Large intestine (tissue), 3 donors: ENCODE results near the gene DHRSX. TPM values are rescaled to one million over a fixed set of nuclear protein-coding genes. Genes with fewer than 3 reads are reported as not detected.
A peak's percentile ranks its signal among the peaks of the same experiment; 100 is the strongest.
"Not testable (repeated sequence)": the region's sequence is repeated elsewhere in the genome, so short reads cannot be mapped to it uniquely, and the experiment has no call there.

Source experiments
- DNase-seq, 2 donors: peaks; one replicate each; pipeline versions ENCODE4 v3.0.0 to v3.0.0-alpha.2; 2013
- H3K27ac ChIP-seq: one replicate; pipeline ENCODE4 v1.5.1; 2013; ENCODE audit warnings: low read length
- H3K27me3 ChIP-seq: 2 replicates; pipeline ENCODE4 v1.6.1; 2013; ENCODE audit warnings: low read length; ENCODE audit not compliant: control insufficient read depth, insufficient read depth
- H3K36me3 ChIP-seq: 2 replicates; pipeline ENCODE4 v1.6.1; 2013; ENCODE audit warnings: low read length; ENCODE audit not compliant: control insufficient read depth, insufficient read depth
- H3K4me1 ChIP-seq: one replicate; pipeline ENCODE4 v1.6.1; 2013; ENCODE audit warnings: low read length; ENCODE audit not compliant: control insufficient read depth, insufficient read depth
- H3K4me3 ChIP-seq: one replicate; pipeline ENCODE4 v1.5.1; 2013; ENCODE audit warnings: low read length
- H3K9me3 ChIP-seq: one replicate; pipeline ENCODE4 v1.6.1; 2013; ENCODE audit warnings: mild to moderate bottlenecking, low read depth, low read length, moderate library complexity; ENCODE audit not compliant: control insufficient read depth
- WGBS: methylation state at CpG from one replicate; pipeline ENCODE4 v1.1.5; 2013; ENCODE audit warnings: low lambda C conversion rate; ENCODE audit not compliant: insufficient coverage; 5-methylcytosine and 5-hydroxymethylcytosine counted together
- polyA plus RNA-seq: library from polyadenylated mRNA; unstranded; fragments of 120-200 nt; gene quantifications from one replicate; pipeline ENCODE4 v1.2.1, GENCODE V29; 2013

The DHRSX gene
- polyA plus RNA-seq, 1 donor = 17.9 TPM

DNA sequence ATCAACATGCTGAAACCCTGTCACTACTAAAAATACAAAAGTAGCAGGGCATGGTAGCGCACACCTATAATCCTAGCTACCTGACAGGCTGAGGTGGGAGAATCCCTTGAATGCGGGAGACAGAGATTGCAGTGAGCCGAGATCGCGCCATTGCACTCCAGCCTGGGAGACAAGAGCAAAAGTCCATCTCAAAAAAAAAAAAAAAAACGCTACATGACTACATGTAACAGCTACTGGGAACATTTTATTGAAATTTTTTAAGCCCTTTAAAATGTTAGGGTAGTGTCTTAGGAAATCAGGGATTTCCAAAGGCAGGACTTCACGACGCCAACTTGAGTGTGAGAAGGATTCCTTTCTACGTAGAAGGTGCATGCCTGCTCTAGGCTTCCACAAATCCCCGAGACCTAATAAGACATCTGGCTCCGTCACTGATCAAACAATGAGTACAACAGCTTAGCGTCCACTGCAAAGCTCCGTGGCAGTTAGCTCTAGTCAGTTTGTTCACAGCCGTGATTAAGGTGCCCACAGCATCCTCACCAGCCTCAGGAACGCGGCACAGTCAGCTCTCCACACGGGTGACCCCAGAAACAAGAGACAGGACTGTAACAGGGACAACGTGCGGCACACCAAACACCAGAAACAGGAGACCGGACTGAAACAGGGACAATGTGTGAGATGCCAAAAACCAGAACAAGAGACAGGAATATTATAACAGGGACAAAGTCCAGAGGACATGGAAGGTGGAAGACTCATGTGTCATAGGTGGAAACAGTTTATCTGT is 33.7 kb downstream of the DHRSX start:
- Histone ChIP-seq H3K9me3 (no peaks in the 10 kb centered on the region), H3K36me3 (no peaks in the 10 kb centered on the region), H3K4me3 (no peak overlapping the region), H3K27me3 (no peaks in the 10 kb centered on the region), H3K4me1 (no peaks in the 10 kb centered on the region), H3K27ac (peak overlapping the region; percentile 69)
- WGBS = 20% methylated on average over 1 of the region's 20 CpGs
- DNase-seq = peak in 1 of 2 donors; percentile 76

DNA sequence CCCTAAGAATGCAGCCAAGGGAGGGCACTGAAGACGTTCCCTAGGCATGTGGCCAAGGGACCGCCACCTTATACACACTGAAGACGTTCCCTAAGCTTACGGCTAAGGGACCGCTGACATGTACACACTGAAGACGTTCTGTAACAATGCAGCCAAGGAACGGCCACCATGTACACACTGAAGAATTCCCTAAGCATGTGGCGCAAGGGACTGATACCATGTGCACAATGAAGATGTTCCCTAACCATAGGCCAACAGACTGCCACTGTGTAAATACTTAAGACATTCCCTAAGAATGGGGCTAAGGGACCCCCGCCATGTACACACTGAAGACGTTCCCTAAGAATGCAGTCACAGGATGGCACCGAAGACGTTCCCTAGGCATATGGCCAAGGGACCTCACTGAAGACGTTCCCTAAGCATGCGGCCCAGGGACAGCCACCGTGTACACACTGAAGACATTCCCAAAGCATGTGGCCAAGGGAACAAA is 36.1 kb downstream of the DHRSX start:
- DNase-seq = peak in 1 of 2 donors; percentile 25
- Histone ChIP-seq H3K27me3 (no peaks in the 10 kb centered on the region), H3K27ac (no peak overlapping the region), H3K9me3 (no peaks in the 10 kb centered on the region), H3K4me3 (no peak overlapping the region), H3K36me3 (no peaks in the 10 kb centered on the region), H3K4me1 (no peaks in the 10 kb centered on the region)
- WGBS = no CpG with 5 or more reads among the region's 15 CpGs

DNA sequence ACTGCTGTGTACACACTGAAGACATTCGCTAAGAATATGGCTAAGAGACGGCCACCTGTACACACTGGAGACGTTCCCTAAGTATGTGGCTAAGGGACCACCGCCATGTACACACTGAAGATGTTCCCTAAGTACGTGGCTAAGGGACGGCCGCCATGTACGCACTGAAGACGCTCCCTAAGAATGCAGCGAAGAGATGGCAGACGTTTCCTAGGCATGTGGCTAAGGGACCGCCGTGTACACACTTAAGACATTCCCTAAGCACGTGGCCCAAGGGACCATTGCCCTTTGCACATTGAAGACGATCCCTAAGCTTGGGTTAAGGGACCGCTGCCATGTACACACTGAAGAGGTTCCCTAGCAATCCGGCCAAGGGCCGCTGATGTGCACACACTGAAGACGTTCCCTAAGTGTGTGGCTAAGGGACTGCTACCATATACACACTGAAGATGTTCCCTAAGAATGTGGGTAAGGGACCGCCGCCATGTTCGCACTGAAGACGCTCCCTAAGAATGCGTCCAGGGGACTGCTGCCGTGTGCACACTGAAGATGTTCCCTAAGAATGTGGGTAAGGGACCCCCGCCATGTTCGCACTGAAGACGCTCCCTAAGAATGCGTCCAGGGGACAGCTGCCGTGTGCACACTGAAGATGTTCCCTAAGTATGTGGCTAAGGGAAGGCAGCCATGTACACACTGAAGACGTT is 36.7 kb downstream of the DHRSX start:
- no peaks in the 10 kb centered on the region for H3K4me1 ChIP-seq
- DNase-seq = peak in 1 of 2 donors; percentile 32
- 75% methylated on average over 4 of the region's 31 CpGs for WGBS
- H3K9me3 ChIP-seq = no peaks in the 10 kb centered on the region
- H3K4me3 ChIP-seq = no peak overlapping the region
- no peak overlapping the region for H3K27ac ChIP-seq
- H3K27me3 ChIP-seq = no peaks in the 10 kb centered on the region
- no peaks in the 10 kb centered on the region for H3K36me3 ChIP-seq

DNA sequence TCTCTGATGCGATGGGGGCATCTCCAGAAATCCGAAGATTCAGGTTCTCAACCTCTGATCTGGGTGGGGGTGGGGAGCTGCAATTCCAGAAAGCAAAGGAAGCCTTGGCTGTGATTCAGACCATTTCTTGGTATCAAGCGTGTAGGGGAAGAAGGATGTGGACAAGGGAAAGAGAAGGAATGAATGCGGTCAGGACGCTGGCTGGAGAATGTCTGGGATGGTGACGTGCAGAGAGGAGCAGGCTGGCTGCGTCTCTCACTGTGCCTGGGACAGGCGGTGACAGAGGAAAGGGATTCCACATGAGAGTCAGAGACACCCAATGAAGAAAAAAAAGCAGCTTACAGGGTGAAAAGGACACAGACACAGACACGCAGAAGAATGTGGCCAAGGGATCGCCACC is 37.3 kb downstream of the DHRSX start:
- not testable (repeated sequence) for H3K27ac ChIP-seq, H3K9me3 ChIP-seq, H3K4me1 ChIP-seq, DNase-seq, H3K27me3 ChIP-seq, H3K4me3 ChIP-seq, H3K36me3 ChIP-seq
- 84% methylated on average over 7 of the region's 10 CpGs for WGBS

- H3K4me1 ChIP-seq = no peaks in the 10 kb centered on the region
- no peak for DNase-seq
- H3K36me3 ChIP-seq = no peaks in the 10 kb centered on the region
- H3K27ac ChIP-seq = no peak overlapping the region
- H3K27me3 ChIP-seq = no peaks in the 10 kb centered on the region
- H3K9me3 ChIP-seq = no peaks in the 10 kb centered on the region
- H3K4me3 ChIP-seq = no peak overlapping the region
- no CpG with 5 or more reads among the region's 3 CpGs for WGBS
Observed at GRCh38 chrX:2462780-2463179, 38.0 kb downstream of the DHRSX start.

DNA sequence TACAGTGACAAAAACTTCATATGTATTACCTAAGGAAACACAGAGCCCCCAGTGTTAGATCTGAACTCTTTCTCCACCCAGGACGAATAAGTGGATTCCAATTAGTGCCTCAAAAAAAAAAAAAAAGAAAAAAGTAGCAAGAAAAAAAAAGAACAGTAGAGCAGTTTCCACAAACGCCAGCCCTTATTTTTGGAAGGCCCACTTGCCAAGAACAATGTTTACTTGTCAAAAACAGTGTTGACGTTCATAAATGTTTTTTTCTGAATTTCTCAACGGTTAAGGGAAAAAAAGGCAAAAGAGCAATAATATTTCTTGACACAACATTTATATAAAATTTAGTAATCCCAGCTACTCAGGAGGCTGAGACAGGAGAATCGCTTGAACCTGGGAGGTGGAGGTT is 38.7 kb downstream of the DHRSX start:
- H3K27ac ChIP-seq = no peak overlapping the region
- DNase-seq = no peak

DNA sequence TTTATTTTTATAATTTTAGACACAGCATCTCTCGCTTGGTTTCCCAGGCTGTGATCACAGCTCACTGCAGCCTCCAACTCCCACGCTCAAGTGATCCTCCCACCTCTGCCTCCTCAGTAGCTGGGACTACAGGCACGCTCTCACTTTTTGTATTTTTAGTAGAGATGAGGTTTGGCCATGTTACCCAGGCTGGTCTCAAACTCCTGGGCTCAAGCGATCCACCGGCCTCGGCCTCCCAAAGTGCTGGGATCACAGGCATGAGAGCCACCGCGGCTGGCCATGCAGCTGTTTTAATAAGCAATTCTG is 39.1 kb downstream of the DHRSX start:
- H3K4me1 ChIP-seq = no peaks in the 10 kb centered on the region
- no CpG with 5 or more reads among the region's 8 CpGs for WGBS
- no peak overlapping the region for H3K27ac ChIP-seq
- no peaks in the 10 kb centered on the region for H3K36me3 ChIP-seq
- no peak for DNase-seq
- H3K9me3 ChIP-seq = no peaks in the 10 kb centered on the region
- no peaks in the 10 kb centered on the region for H3K27me3 ChIP-seq
- H3K4me3 ChIP-seq = no peak overlapping the region

More for the DNA sequence above, 38.7 kb downstream of the DHRSX start:
- Histone ChIP-seq H3K27me3 (no peaks in the 10 kb centered on the region), H3K4me3 (no peak overlapping the region), H3K36me3 (no peaks in the 10 kb centered on the region), H3K4me1 (no peaks in the 10 kb centered on the region), H3K9me3 (no peaks in the 10 kb centered on the region)
- 94% methylated on average over 3 of the region's 5 CpGs for WGBS

DNA sequence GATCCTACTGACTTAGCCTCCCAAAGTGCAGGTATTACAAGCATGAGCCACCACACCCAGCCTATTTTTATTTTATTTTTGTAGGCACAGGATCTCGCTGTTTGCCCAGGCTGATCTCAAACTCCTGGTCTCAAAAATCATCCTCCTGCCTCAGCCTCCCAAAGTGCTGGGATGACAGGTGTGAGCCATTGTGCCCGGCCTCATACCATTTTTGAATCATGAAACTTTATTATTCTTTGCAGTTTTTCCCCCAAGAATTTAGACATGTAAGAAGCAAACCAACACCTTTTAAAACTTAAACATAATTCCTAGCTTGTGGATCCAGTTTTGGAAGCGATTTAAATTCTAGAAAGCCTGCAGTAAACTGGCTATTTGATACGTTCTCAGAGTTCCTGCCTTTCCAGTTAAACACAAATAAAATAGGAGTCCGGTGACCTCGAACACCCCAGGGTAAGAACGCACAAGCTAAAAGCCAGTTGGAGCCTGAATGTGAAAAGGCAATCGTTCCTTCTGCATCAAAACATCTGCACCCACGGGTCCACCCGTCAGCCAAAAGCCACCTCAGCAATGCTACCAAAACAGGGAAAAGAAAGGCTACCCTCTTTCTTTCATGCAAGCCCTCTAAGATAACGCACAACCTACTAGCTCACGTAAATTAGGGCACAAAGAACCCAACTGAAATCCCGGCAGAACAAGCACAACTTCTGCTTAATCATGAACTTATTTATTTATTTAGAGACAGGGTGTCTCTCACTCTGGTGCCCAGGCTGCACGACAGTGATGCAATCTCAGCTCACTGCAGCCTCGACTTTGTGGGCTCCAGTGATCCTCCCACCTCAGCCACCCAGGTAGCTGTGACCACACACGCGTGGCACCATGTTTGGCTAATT is 39.7 kb downstream of the DHRSX start:
- H3K27ac ChIP-seq, DNase-seq, H3K36me3 ChIP-seq, H3K4me3 ChIP-seq, H3K9me3 ChIP-seq, H3K4me1 ChIP-seq, H3K27me3 ChIP-seq: not testable (repeated sequence)
- WGBS = 90% methylated on average over 2 of the region's 17 CpGs

DNA sequence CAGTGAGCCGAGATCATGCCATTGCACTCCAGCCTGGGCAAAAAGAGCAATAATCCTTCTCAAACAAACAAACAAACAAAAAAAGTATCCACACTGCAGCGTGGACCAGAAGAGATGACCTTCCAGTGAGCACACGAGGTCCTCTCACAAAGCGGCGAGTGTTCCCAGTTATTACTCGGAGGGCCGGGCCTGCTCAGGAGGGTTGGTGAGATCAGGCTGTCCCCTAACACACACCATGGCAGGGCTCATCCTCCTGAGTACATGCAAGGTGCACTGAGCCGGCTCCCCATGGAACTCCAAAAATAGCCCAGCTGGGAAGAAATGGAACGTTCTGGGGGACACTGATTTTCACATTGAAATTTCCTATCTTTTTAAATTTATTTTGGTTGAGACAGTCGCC is 40.7 kb downstream of the DHRSX start:
- not testable (repeated sequence) for H3K36me3 ChIP-seq, DNase-seq, H3K9me3 ChIP-seq, H3K4me3 ChIP-seq, H3K27ac ChIP-seq, H3K27me3 ChIP-seq, H3K4me1 ChIP-seq
- 80% methylated on average over 1 of the region's 10 CpGs for WGBS

DNA sequence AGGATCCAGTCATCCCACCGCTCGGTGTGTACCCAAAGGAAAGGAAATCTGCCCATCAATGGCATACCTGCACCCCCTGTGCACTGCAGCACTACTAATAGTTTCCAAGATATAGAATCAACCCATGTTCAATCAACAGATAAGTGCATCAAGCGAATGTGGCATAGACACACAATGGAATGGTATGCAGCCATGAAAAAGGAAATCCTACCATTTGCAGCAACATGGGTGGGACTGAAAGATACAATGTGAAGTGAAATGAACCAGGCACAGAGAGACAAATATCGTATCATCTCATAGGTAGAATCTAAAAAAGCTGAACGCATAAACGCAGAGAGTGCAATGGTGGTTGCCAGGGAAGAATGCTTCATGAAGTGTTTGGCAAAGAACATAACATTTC is 42.5 kb downstream of the DHRSX start:
- no peak for DNase-seq
- no peaks in the 10 kb centered on the region for H3K4me1 ChIP-seq
- H3K27me3 ChIP-seq = no peaks in the 10 kb centered on the region
- H3K27ac ChIP-seq = no peak overlapping the region
- WGBS = 100% methylated on average over 3 of the region's 6 CpGs
- no peaks in the 10 kb centered on the region for H3K9me3 ChIP-seq
- no peak overlapping the region for H3K4me3 ChIP-seq
- no peaks in the 10 kb centered on the region for H3K36me3 ChIP-seq
